ENCODE measurements around the gene RPL21.
"Not testable (repeated sequence)": the region's sequence is repeated elsewhere in the genome, so short reads cannot be mapped to it uniquely, and the experiment has no call there.

The RPL21 gene

GRCh38 chr13:27251166-27252091 is at the start of gene RPL21:
RPL21 (plus strand) TSS chr13:27251558; CDS start chr13:27253777, 2,219 bp downstream.
- peak; percentile 94 for DNase-seq (ENCODE audit: low spot score)

- DNase-seq (ENCODE audit: low spot score), result no peak
Measured at GRCh38 chr13:27201661-27202060, 49.7 kb upstream of the RPL21 start.

DNA sequence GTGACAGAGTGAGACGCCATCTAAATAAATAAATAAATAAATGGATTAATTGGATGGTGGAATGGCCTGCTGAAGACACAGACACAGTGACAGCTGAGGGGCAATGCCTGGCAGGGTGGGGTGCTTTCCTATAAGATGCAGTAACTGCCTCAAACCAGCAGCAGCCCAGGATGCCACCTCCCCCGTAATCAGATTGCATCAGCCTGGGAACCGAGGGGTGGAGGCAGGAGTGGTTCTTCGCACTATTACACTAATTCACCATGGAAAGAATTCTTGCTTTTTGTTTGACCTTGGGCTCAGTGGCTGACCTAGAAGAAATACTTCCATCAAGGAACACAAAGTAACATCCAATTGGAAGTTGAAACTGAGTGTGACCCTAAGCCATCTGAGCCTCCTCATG is 48.2 kb upstream of the RPL21 start:
- DNase-seq (ENCODE audit: low spot score), result no peak

- no peak for DNase-seq (ENCODE audit: low spot score)
Measured at GRCh38 chr13:27203854-27204253, 47.5 kb upstream of the RPL21 start.

GRCh38 chr13:27208514-27208913 is 42.8 kb upstream of the RPL21 start:
- DNase-seq (ENCODE audit: low spot score), result no peak

- no peak for DNase-seq (ENCODE audit: low spot score)
Measured at GRCh38 chr13:27211271-27211670, 40.1 kb upstream of the RPL21 start.

GRCh38 chr13:27211771-27212364 is 39.5 kb upstream of the RPL21 start:
- no peak for DNase-seq (ENCODE audit: low spot score)

DNA sequence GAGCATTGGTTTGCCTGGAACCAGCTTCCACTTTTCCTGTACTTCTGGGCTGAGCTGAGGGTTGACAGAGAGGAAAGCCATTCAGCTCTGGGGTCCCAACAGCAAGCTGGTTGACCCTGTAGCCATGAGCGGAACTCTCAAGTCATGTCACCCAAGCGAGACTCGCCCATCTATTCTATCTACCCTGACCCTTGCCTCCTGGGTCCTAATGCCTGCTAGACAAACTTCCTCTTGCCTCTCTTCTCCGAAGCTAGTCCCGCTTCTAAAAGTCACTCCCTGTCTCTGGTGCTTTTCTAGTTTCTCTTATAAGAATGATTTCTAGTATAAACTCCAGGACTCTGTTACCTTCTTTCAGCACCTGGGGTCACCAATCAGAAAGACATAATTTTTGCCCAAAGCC is 38.0 kb upstream of the RPL21 start:
- DNase-seq (ENCODE audit: low spot score), result not testable (repeated sequence)

DNA sequence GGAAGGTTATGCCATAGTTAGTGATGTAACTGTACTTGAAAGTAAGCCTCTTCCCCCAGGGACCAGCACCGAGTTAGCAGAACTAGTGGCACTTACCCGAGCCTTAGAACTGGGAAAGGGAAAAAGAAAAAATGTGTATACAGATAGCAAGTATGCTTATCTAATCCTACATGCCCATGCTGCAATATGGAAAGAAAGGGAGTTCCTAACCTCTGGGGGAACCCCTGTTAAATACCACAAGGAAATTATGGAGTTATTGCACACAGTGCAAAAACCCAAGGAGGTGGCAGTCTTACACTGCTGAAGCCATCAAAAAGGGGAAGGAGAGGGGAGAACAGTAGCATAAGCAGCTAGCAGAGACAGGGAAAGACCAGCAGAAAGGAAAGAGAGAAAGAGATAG is 33.6 kb upstream of the RPL21 start:
- DNase-seq (ENCODE audit: low spot score), result not testable (repeated sequence)

DNA sequence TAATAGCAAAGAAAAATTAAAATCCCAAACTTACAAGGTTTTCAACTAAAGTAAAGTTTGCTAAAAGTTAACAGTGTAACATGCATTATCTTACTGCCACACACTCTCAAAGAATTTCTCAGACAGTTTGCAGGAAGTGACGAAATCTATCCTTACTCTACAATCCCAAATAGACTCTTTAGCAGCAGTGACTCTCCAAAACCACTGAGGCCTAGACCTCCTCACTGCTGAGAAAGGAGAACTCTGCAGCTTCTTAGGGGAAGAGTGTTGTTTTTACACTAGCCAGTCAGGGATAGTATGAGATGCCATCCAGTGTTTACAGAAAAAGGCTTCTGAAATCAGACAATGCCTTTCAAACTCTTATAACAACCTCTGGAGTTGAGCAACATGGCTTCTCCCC is 32.5 kb upstream of the RPL21 start:
- DNase-seq (ENCODE audit: low spot score), result not testable (repeated sequence)

GRCh38 chr13:27219611-27220010 is 31.7 kb upstream of the RPL21 start:
- no peak for DNase-seq (ENCODE audit: low spot score)

DNA sequence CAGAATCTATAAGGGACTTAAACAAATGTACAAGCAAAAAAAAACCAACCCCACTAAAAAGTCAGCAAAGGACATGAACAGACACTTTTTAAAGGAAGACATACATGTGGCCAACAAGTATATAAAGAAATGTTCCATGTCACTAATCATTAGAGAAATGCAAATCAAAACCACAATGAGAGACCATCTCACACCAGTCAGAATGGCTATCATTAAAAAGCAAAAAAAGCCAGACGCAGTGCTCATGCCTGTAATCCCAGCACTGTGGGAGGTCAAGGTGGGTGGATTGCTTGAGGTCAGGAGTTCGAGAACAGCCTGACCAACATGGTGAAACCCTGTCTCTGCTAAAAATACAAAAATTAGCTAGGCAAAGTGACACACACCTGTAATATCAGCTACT is 29.3 kb upstream of the RPL21 start:
- DNase-seq (ENCODE audit: low spot score), result not testable (repeated sequence)

- no peak for DNase-seq (ENCODE audit: low spot score)
Measured at GRCh38 chr13:27226991-27227390, 24.4 kb upstream of the RPL21 start.

DNA sequence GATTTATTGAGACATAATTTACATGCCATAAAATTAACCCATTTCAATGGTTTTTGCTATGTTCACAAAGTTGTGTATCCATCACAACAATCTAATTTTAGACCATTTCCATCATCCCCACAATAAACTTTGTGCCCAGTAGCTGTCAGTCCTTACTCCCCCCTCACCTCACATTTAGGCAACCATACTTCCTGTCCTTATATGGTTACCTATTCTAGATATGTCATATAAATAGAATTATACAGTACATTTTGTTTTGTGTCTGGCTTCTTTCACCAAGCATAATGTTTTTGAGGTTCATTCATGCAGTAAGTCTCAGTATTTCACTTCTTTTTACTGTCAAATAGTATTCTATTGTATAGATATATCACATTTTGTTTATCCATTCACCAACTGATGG is 23.2 kb upstream of the RPL21 start:
- no peak for DNase-seq (ENCODE audit: low spot score)

- DNase-seq (ENCODE audit: low spot score), result no peak
Measured at GRCh38 chr13:27229642-27230041, 21.7 kb upstream of the RPL21 start.

DNA sequence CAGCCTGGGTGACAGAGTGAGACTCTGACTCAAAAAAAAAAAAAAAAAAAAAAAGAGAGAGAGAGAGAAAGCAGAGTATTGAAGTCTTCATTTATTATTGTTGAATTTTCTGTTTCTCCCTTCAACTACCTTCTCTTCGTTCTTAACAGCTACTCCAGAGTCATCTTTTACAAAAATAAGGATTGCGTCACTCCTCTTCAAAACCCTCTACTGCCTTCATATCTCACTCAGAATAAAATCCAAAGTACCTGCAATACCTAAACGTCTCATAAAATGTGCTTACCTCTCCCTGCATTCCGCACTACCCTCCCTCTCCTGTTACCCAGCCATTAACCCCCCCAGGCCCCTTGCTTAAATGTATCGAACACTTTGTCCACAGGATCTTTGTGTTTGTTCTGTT is 17.4 kb upstream of the RPL21 start:
- DNase-seq (ENCODE audit: low spot score), result no peak

DNA sequence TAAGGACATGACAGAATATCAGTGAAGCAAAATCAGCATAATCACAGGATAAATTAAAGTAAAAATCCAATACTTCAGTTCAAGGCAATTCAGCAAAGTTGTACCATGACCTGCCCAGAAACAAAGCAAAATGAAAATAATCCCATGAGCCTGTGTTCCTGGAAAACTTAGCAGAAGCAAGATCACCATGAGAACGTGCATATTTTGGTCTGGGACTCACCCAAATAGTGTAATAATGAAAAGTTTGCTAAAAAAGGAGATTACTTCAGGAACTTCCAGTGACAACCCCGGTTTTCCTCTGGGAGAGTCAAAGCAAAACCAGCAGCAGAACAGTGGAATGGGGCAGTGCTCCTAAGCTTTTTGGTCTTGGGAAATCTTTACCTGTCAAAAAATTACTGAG is 14.9 kb upstream of the RPL21 start:
- DNase-seq (ENCODE audit: low spot score), result no peak

GRCh38 chr13:27242702-27243101 is 8.7 kb upstream of the RPL21 start:
- no peak for DNase-seq (ENCODE audit: low spot score)

DNA sequence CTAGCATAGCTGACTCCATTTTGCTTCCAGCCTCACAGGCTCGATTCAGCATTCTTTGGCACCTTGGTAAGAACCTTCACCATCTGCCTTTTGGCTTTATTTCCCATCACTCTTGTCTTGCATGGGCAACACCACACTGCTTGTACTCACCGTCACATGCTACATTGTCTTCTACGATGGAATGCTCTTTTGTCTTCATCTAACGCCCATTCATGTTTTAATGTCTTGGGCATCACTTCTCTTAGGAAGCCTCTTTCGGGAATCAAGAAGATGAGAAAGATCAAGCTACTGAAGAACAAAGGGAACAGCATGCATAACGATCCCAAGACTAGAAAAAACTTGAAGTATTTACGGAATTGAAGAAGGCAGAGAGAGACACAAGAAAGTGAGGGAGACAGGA is 5.7 kb upstream of the RPL21 start:
- no peak for DNase-seq (ENCODE audit: low spot score)

GRCh38 chr13:27250833-27251165 is 559 bp upstream of the RPL21 start:
- no peak for DNase-seq (ENCODE audit: low spot score)

GRCh38 chr13:27252467-27252866 is 1.1 kb downstream of the RPL21 start:
- no peak for DNase-seq (ENCODE audit: low spot score)

- no peak for DNase-seq (ENCODE audit: low spot score)
Measured at GRCh38 chr13:27257233-27257568, 5.8 kb downstream of the RPL21 start.

- no peak for DNase-seq (ENCODE audit: low spot score)
Measured at GRCh38 chr13:27257648-27258253, 6.4 kb downstream of the RPL21 start.

All from LoVo (cell line).